SU-DHL-6 (cell line): ENCODE measurements around the gene STMN1.

ENCODE experiments used
- H2AFZ ChIP-seq: fragments of 200-600 bp; sonication (generic); 2 replicates; pipeline ENCODE4 v1.6.1; 2014; ENCODE audit warnings: low read depth, mild to moderate bottlenecking, moderate library complexity, mixed read lengths, antibody characterized with exemption, low read length; ENCODE audit not compliant: severe bottlenecking
- H3F3A ChIP-seq: fragments of 200-600 bp; shearing (Covaris generic); 2 replicates; pipeline ENCODE4 v1.6.0; 2016; ENCODE audit warnings: antibody characterized with exemption, mild to moderate bottlenecking; ENCODE audit not compliant: insufficient read depth
- H3K27ac ChIP-seq: fragments of 200-600 bp; sonication (generic); 2 replicates; pipeline ENCODE4 v1.5.1; 2016; ENCODE audit warnings: low read depth, mild to moderate bottlenecking, low read length, moderate library complexity, mixed read lengths
- H3K27me3 ChIP-seq: fragments of 200-600 bp; sonication (generic), shearing (Covaris generic); 2 replicates; pipeline ENCODE4 v1.6.0; 2014; ENCODE audit warnings: mild to moderate bottlenecking, low read length
- H3K36me3 ChIP-seq: fragments of 200-600 bp; sonication (generic); 2 replicates; pipeline ENCODE4 v1.6.1; 2014; ENCODE audit warnings: mild to moderate bottlenecking, low read length, mixed read lengths
- H3K4me2 ChIP-seq: fragments of 300-600, 200-600 bp; shearing (Covaris generic), sonication (generic); 2 replicates; pipeline ENCODE4 v1.6.0; 2014; ENCODE audit warnings: low read length, low read depth, mild to moderate bottlenecking; ENCODE audit not compliant: poor library complexity, severe bottlenecking
- H3K4me3 ChIP-seq: fragments of 200-600 bp; sonication (generic); 2 replicates; pipeline ENCODE4 v1.5.1; 2014; ENCODE audit warnings: antibody characterized with exemption, low read length, mild to moderate bottlenecking, mixed read lengths; ENCODE audit not compliant: insufficient read depth, poor library complexity, severe bottlenecking
- H3K79me2 ChIP-seq: fragments of 200-600 bp; sonication (generic); 2 replicates; pipeline ENCODE4 v1.6.1; 2014; ENCODE audit warnings: mild to moderate bottlenecking, low read length, moderate library complexity; ENCODE audit not compliant: insufficient read depth
- H3K9ac ChIP-seq: fragments of 200-600 bp; sonication (generic); 2 replicates; pipeline ENCODE4 v1.7.0; 2014; ENCODE audit warnings: mild to moderate bottlenecking, low read length
- H3K9me2 ChIP-seq: fragments of 200-600 bp; sonication (generic); replicated peaks from 2 replicates; pipeline ENCODE4 v1.6.1; 2014; ENCODE audit warnings: low read length; ENCODE audit not compliant: insufficient read depth
- H3K9me3 ChIP-seq: fragments of 200-600 bp; sonication (generic); 2 replicates; pipeline ENCODE4 v1.6.1; 2014; ENCODE audit warnings: low read length, mixed read lengths; ENCODE audit not compliant: insufficient read depth
- H4K20me1 ChIP-seq: fragments of 200-600 bp; sonication (generic); 2 replicates; pipeline ENCODE4 v1.6.1; 2014; ENCODE audit warnings: low read depth, mild to moderate bottlenecking, antibody characterized with exemption, low read length, moderate library complexity, mixed read lengths
- CTCF ChIP-seq: fragments of 200-600 bp; sonication (generic); IDR thresholded peaks from one replicate; pipeline ENCODE4 v1.5.1; 2017; ENCODE audit warnings: antibody characterized with exemption, mild to moderate bottlenecking, low read length, moderate library complexity; ENCODE audit not compliant: insufficient read depth, poor library complexity, severe bottlenecking
- EZH2phosphoT487 ChIP-seq: fragments of 200-600 bp; sonication (generic), shearing (Covaris generic); conservative IDR thresholded peaks from 2 replicates; pipeline ENCODE4 v1.6.1; 2018; ENCODE audit warnings: mild to moderate bottlenecking, antibody characterized with exemption, low read length, moderate library complexity, mixed read lengths

The STMN1 gene

GRCh38 chr1:25875856-25876692, 30.1 kb downstream of the STMN1 start:
- H3K36me3 ChIP-seq = no peaks in the 10 kb centered on the region
- no peaks in the 10 kb centered on the region for H3K9me3 ChIP-seq
- no peak for TF ChIP-seq EZH2phosphoT487
- no peak for TF ChIP-seq CTCF
- no peaks in the 10 kb centered on the region for H3F3A ChIP-seq
- peak overlapping the region; percentile 52 for H3K9ac ChIP-seq
- no peaks in the 10 kb centered on the region for H3K79me2 ChIP-seq
- no peak overlapping the region for H3K27ac ChIP-seq
- peak overlapping the region; percentile 71 for H2AFZ ChIP-seq
- H3K4me2 ChIP-seq = peak overlapping the region; percentile 67
- H3K9me2 ChIP-seq = no peaks in the 10 kb centered on the region
- H3K4me3 ChIP-seq = peak overlapping the region; percentile 55
- H4K20me1 ChIP-seq = no peaks in the 10 kb centered on the region
- no peaks in the 10 kb centered on the region for H3K27me3 ChIP-seq

- H2AFZ ChIP-seq = peak within 1 kb of the TSS; percentile 71
- no peaks in the 10 kb centered on the region for H3K9me3 ChIP-seq
- no peak for TF ChIP-seq EZH2phosphoT487
- TF ChIP-seq CTCF = no peak
- no peaks in the 10 kb centered on the region for H3K36me3 ChIP-seq
- H3F3A ChIP-seq = no peaks in the 10 kb centered on the region
- H3K27me3 ChIP-seq = no peaks in the 10 kb centered on the region
- H3K79me2 ChIP-seq = no peaks in the 10 kb centered on the region
- no peaks in the 10 kb centered on the region for H3K9me2 ChIP-seq
- peak within 1 kb of the TSS; percentile 55 for H3K4me3 ChIP-seq
- no peak within 1 kb of the TSS for H3K27ac ChIP-seq
- H3K9ac ChIP-seq = peak within 1 kb of the TSS; percentile 52
- H4K20me1 ChIP-seq = no peaks in the 10 kb centered on the region
- peak within 1 kb of the TSS; percentile 67 for H3K4me2 ChIP-seq
Observed at GRCh38 chr1:25875154-25875855, 30.9 kb downstream of the STMN1 start, which contains the start of gene PAQR7. PAQR7 (minus strand) TSS chr1:25875708; CDS start chr1:25863839, 11,869 bp downstream.

GRCh38 chr1:25874635-25875153, 31.5 kb downstream of the STMN1 start:
- Histone ChIP-seq H3K9me2 (no peaks in the 10 kb centered on the region), H4K20me1 (no peaks in the 10 kb centered on the region), H3K79me2 (no peaks in the 10 kb centered on the region), H3K4me2 (peak overlapping the region; percentile 67), H3K9me3 (no peaks in the 10 kb centered on the region), H3K9ac (peak overlapping the region; percentile 52), H3K36me3 (no peaks in the 10 kb centered on the region), H3K27ac (no peak overlapping the region), H3K27me3 (no peaks in the 10 kb centered on the region), H3K4me3 (peak overlapping the region; percentile 55), H2AFZ (peak overlapping the region; percentile 71), H3F3A (no peaks in the 10 kb centered on the region)
- no peak for TF ChIP-seq CTCF
- no peak for TF ChIP-seq EZH2phosphoT487
